HL-60/S4 (cell line): ENCODE results near the gene BAIAP2L1.

Experiments used
- in situ Hi-C: fragments of 300-500 bp; cut with MboI; formaldehyde crosslinking; loops from 2 replicates; pipeline ENCODE4 v1.14.3; 2022; ENCODE audit warnings: low sequenced_read_pairs

The BAIAP2L1 gene

GRCh38 chr7:98360221-98361130 lies 40.4 kb downstream of the BAIAP2L1 start:
- in situ Hi-C loops: no loop called here

GRCh38 chr7:98359395-98359794 lies 41.5 kb downstream of the BAIAP2L1 start:
- in situ Hi-C loops: no loop called here

GRCh38 chr7:98358706-98359105 lies 42.2 kb downstream of the BAIAP2L1 start:
- in situ Hi-C loops: no loop called here

DNA sequence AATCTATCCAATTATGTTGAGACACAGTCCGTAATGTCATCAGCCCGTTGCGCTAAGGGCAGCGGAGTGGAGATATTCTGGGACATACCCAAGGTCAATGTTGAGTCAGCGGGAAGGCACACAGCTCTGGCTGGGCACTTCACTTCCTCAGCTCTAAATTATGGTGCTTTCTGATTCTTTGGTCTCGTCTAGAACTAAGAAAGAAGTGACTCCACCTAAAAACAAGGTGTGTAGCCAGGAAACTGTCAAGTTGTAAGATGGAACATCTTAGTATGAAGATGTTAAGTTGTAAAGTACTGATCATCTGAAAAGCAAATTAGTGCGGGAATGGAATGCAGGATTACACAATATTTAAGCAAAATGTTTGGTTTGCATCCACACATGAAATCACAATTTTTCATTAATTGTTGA lies 43.1 kb downstream of the BAIAP2L1 start:
- in situ Hi-C loops: no loop called here

- in situ Hi-C loops: no loop called here
Measured at GRCh38 chr7:98355250-98355538, 45.7 kb downstream of the BAIAP2L1 start.

DNA sequence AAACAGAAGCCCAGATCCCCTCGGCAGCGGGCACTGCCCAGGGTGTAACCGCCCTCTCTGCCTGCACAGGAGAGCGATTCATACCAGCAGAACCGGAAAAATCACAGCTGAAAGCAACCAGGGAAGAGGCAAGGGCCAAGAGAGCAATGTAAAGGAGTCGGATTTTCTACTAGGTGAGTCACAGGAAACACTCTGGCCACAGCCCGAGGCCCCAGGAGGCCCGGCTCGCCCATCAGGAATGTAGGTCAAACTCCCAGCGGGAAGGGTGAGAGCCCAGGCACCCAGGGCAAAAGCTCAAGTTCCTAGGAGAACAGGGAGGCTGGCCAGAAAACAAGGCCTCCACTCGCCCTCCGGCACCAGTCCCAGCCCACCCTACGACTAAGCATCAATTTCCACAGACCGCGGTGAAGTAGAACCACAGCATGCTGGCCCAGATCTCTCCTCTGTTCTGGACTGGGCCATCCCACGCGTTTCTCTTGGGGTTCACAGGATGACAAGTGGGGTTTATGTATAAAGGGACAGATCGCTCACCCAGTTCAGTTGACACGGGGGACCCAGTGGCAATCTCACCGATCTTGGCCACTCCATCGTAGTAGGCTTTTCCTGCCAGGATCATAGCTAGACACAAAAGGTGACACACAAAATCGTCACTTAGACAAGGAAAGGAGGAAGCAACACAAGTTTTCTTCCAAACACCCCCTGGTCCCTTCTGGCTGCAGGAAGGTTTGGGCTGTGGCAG lies 46.2 kb downstream of the BAIAP2L1 start:
- in situ Hi-C loops: no loop called here

DNA sequence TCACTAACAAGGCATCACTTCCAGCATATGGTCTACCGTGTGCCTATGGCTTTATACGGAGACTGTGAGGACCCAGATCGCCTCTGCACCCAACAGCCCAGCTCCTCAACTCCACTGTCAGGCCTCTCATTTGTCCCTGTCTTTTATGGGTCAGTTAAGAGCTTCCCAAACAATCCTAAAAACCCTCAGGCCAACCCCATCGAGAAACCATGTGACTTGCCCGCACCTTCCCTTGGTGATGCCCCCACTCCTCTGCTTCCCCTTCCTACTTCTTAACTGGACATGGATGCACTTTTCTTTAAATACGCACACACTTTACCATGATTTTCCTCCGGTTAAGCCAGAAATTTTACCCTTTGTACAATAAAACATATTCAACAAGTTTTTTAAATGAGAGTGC lies 46.8 kb downstream of the BAIAP2L1 start:
- in situ Hi-C loops: no loop called here

- in situ Hi-C loops: no loop called here
Measured at GRCh38 chr7:98352621-98353020, 48.3 kb downstream of the BAIAP2L1 start.

- in situ Hi-C loops: no loop called here
Measured at GRCh38 chr7:98351136-98351535, 49.8 kb downstream of the BAIAP2L1 start.

DNA sequence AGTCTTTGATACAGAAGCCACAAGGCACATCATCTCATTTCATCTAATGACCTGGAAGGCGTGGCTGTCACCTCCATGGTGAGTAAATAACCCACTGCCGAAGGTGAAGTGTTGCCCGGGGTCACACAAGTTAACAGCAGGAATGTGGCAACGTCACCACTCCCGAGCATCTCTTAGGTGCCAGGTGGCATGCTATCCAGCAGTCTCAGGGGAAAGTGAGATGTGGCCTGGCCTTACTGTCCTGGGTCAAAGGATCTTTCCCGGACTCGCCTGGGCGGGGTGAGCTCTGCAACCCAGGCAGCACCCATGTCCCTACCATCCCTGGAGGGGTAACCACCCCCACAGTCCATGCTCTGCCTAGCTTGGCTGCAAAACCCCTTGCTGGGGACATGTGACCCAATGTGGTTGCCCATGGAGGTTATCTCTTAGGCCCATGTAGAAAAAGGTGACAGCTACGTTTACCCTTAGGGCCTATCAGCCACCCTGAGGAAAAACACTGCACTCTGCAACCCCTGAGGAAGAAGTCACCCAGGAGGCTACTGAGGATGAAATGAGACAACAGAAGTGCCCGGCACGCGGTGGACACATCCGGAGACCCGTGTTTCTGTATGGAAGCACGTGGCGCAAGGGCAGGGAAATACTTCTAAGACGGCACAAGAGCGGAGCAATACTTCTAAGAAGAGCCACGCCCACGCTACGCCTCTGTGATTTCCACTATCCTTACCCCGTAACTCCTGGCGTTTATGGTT lies 52.0 kb downstream of the BAIAP2L1 start:
- in situ Hi-C loops: no loop called here

GRCh38 chr7:98346515-98347069 lies 54.3 kb downstream of the BAIAP2L1 start:
- in situ Hi-C loops: no loop called here

DNA sequence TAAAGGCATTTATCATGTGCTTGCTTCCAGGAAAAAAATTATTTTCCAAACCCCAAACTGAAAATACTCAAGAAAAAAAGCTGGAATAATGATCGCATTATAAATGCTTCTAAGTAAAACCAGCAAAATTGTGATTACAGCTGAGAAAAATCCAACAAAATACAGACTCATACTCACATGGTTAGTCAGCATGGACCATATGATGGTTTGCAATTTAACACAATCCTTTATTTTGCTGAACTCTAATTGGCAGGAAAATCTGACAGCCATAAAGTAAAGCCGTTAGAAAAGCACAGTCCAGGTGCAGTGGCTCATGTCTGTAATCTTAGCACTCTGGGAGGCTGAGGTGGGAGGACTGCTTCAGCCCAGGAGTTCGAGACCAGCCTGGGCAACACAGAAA lies 59.8 kb downstream of the BAIAP2L1 start:
- in situ Hi-C loops: no loop called here

GRCh38 chr7:98339043-98339442 lies 61.8 kb downstream of the BAIAP2L1 start:
- in situ Hi-C loops: no loop called here

GRCh38 chr7:98338441-98338840 lies 62.4 kb downstream of the BAIAP2L1 start:
- in situ Hi-C loops: no loop called here

DNA sequence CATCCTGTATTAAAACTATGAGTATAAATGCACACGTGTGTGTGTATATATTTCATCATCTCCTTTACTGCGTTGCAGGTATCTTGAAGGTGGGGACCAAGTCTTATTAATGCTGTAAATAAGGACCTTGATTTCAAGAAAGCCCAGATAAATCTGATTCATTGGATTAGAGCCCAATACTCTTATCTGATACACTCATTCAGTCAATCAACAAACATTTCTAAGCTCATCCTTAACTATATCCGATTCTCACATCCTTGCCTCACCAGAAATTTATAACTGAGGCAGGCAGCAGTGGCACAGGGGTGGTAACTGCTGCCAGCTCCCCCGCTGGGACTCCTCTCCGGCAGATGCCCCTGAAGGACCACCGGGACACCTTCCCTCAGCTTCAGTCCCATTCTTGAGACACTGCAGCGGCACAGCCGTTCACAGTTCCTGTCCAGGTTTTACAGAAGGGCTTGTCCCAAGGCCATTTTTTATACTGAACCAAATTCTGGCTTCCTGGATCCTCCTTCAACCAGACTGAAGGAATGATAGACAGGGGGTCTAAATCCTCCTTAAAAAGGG lies 65.4 kb downstream of the BAIAP2L1 start:
- in situ Hi-C loops: no loop called here

GRCh38 chr7:98334081-98334480 lies 66.8 kb downstream of the BAIAP2L1 start:
- in situ Hi-C loops: no loop called here

- in situ Hi-C loops: no loop called here
Measured at GRCh38 chr7:98330926-98331529, 69.9 kb downstream of the BAIAP2L1 start.

DNA sequence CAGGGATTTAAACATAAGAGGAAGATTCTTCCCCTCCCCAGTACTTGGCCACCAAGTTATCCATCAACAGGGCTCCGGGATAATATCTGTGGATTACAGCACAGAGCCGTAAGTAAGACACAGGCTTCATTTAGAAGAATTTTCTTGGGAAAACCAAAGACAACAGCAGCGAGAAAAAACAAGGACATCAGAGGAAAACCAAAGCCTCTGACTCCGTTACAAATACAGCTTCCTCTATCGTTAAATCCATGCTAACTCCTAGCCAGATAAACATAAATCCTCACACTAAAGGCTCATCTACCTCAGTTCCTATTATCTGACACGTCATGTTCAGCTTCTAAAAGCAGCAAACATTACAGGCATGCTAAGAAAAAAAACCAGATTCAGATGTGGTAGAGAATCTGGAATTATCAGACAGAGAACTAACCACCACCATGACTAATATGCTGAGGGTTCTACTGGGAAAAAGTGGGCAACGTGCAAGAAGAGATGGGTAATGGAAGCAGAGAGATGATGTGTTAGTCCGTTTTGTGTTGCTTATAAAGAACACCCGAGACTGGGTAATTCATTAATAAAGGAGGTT lies 71.0 kb downstream of the BAIAP2L1 start:
- in situ Hi-C loops: no loop called here

- in situ Hi-C loops: no loop called here
Measured at GRCh38 chr7:98329100-98329790, 71.6 kb downstream of the BAIAP2L1 start.

GRCh38 chr7:98324782-98325181 lies 76.1 kb downstream of the BAIAP2L1 start:
- in situ Hi-C loops: no loop called here
